ENCODE results near the gene MCM10. TPM values are rescaled to one million over a fixed set of nuclear protein-coding genes. Genes with fewer than 3 reads are reported as not detected.

Gene MCM10
- total RNA-seq, 1 donor from 2014 or later = 13.2 TPM

GRCh38 chr10:13256627-13257026 lies 95.3 kb downstream of the MCM10 start:
- no peak for DNase-seq (ENCODE audit: extremely low read depth, low read depth, low spot score)

- no peak for DNase-seq (ENCODE audit: extremely low read depth, low read depth, low spot score)
Measured at GRCh38 chr10:13257621-13258140, 96.3 kb downstream of the MCM10 start.

Other genes with a start within 250 kb of the MCM10 start
- gene CCDC3, start 159.8 kb upstream of the MCM10 start, total RNA-seq = 1.2 and 1.8 TPM in 2 replicates
- 114 and 126 TPM in 2 replicates for gene OPTN, start 61.4 kb upstream of the MCM10 start, total RNA-seq
- gene UCMA, start 72.8 kb downstream of the MCM10 start, total RNA-seq = not detected in 2 replicates
- gene PHYH, start 138.5 kb downstream of the MCM10 start, total RNA-seq = 17.1 and 17.2 TPM in 2 replicates
- gene SEPHS1, start 186.7 kb downstream of the MCM10 start, total RNA-seq = 43.7 and 45.8 TPM in 2 replicates

All from glomerular endothelial cell (primary cell).